BE2C (cell line): ENCODE data around the gene DHRS3. TPM values are rescaled to one million over a fixed set of nuclear protein-coding genes. Genes with fewer than 3 reads are reported as not detected.

Experiments
- DNase-seq: peaks from one replicate; pipeline ENCODE4 v3.0.0-alpha.2; 2020
- H3K27me3 ChIP-seq: fragments of 250-450 bp; sonication (Bioruptor Pico); 2 replicates; pipeline ENCODE4 v1.5.1; 2020; ENCODE audit warnings: mild to moderate bottlenecking
- H3K36me3 ChIP-seq: fragments of 250-450 bp; sonication (Bioruptor Pico); 2 replicates; pipeline ENCODE4 v1.5.1; 2020; ENCODE audit warnings: mild to moderate bottlenecking
- H3K4me1 ChIP-seq: fragments of 250-450 bp; sonication (Bioruptor Pico); 2 replicates; pipeline ENCODE4 v1.5.1; 2020
- H3K4me3 ChIP-seq: 2 replicates; pipeline ENCODE4 v1.5.1; 2011; ENCODE audit warnings: low read depth, low read length
- H3K9me3 ChIP-seq: fragments of 250-450 bp; sonication (Bioruptor Pico); 2 replicates; pipeline ENCODE4 v1.5.1; 2020
- CTCF ChIP-seq: IDR thresholded peaks from 2 replicates; pipeline ENCODE4 v1.5.1; 2012; ENCODE audit warnings: mild to moderate bottlenecking, low read depth, low read length
- polyA plus RNA-seq: library from polyadenylated mRNA; unstranded; fragments of >200 nt; gene quantifications from one replicate; pipeline ENCODE4 v1.2.1, GENCODE V29; 2012; ENCODE audit warnings: low read depth, missing spikeins; ENCODE audit not compliant: insufficient read length, insufficient read depth

Gene DHRS3
- 0.36 TPM for polyA plus RNA-seq

- TF ChIP-seq CTCF, result no peak
- Histone ChIP-seq H3K4me1 (no peaks in the 10 kb centered on the region), H3K4me3 (no peak within 1 kb of the TSS), H3K27me3 (no peaks in the 10 kb centered on the region), H3K36me3 (no peaks in the 10 kb centered on the region), H3K9me3 (no peaks in the 10 kb centered on the region)
- DNase-seq, result no peak
Observed at GRCh38 chr1:12617901-12618660, at the start of gene DHRS3. Gene DHRS3, minus strand, starts transcription at chr1:12618210. Its CDS starts 862 bp downstream, at chr1:12617348.

- H3K36me3 ChIP-seq, result no peaks in the 10 kb centered on the region
- no peak overlapping the region for H3K4me3 ChIP-seq
- no peaks in the 10 kb centered on the region for H3K27me3 ChIP-seq
- no peaks in the 10 kb centered on the region for H3K9me3 ChIP-seq
- DNase-seq, result no peak
- TF ChIP-seq CTCF, result no peak
- no peaks in the 10 kb centered on the region for H3K4me1 ChIP-seq
Observed at GRCh38 chr1:12666141-12666735, 48.2 kb upstream of the DHRS3 start.

- no peaks in the 10 kb centered on the region for H3K4me1 ChIP-seq
- no peak for TF ChIP-seq CTCF
- DNase-seq, result no peak
- no peak overlapping the region for H3K4me3 ChIP-seq
- H3K27me3 ChIP-seq, result no peaks in the 10 kb centered on the region
- H3K36me3 ChIP-seq, result no peaks in the 10 kb centered on the region
- H3K9me3 ChIP-seq, result no peaks in the 10 kb centered on the region
Observed at GRCh38 chr1:12665511-12665910, 47.5 kb upstream of the DHRS3 start.

- no peaks in the 10 kb centered on the region for H3K36me3 ChIP-seq
- no peaks in the 10 kb centered on the region for H3K9me3 ChIP-seq
- TF ChIP-seq CTCF, result no peak
- no peaks in the 10 kb centered on the region for H3K27me3 ChIP-seq
- H3K4me1 ChIP-seq, result no peaks in the 10 kb centered on the region
- no peak overlapping the region for H3K4me3 ChIP-seq
- DNase-seq, result no peak
Observed at GRCh38 chr1:12662556-12662955, 44.5 kb upstream of the DHRS3 start.

- Histone ChIP-seq H3K27me3 (no peaks in the 10 kb centered on the region), H3K4me3 (no peak overlapping the region), H3K9me3 (no peaks in the 10 kb centered on the region), H3K4me1 (no peaks in the 10 kb centered on the region), H3K36me3 (no peaks in the 10 kb centered on the region)
- no peak for TF ChIP-seq CTCF
- no peak for DNase-seq
Observed at GRCh38 chr1:12661606-12662219, 43.7 kb upstream of the DHRS3 start.
